ENCODE results near the gene IQSEC2.

DNA sequence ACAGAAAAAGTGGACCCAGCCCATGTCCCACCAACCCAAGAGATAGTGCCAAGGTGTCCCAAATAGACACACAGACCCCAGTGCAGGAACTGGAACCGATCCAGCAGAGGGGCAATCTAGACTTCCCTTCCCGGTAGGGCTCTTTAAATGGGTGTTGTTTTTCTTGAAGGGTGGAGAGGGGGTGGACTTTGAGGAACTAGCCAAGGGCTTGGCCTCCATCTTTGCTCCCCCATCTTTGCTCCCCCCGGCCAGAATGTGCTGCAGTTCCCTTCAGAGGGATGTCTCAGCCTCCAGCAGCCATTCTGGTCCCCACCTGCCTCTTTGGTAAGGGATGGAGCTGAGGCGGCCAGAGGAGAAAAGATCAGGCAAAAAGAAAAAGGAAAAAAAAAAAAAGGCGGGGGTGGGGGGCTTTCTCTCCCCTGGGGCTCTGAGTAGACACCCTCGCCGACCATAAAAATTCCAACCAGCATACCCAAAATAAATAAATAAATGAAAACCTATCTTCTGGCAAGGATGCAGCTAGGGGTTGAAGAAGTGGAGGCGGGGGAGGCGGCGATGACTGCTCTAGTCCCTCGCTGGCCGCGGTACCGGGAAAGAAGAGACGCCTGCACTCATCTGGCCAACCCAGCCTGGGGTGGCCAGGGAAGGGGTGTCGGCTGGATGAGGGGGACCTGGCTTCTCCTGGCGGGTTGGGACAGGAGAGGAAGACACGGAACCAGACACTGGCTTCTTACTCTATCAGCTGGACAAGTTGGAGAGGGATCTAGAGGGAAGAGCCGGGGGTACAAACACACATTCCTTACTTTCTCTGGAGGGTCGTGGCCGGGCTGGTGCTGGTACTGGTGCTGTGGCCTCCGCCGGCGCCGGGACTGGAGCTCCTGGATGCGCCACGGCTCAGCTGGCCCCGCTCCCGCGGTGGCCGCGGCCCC lies 38.5 kb upstream of the IQSEC2 start:
- no peak for TF ChIP-seq ZNF274 (IDR thresholded peaks at IDR 0.05; ENCODE audit: low read depth, low read length)
- no peak for TF ChIP-seq SUZ12 (IDR thresholded peaks at IDR 0.05; ENCODE audit: extremely low read depth, insufficient read depth, insufficient read length)
- no peak for TF ChIP-seq YY1 (IDR thresholded peaks at IDR 0.05; ENCODE audit: insufficient read depth, insufficient read length)
